Mammary microvascular endothelial cell (primary cell): ENCODE results near the gene HOXC13. TPM values are rescaled to one million over a fixed set of nuclear protein-coding genes. Genes with fewer than 3 reads are reported as not detected.

Experiments used
- total RNA-seq: library from RNA; depleted of rRNA; stranded (reverse); fragments of >200 nt; gene quantifications from 2 replicates; pipeline ENCODE4 v1.2.3, GENCODE V29; 2015

HOXC13 gene, protein sequence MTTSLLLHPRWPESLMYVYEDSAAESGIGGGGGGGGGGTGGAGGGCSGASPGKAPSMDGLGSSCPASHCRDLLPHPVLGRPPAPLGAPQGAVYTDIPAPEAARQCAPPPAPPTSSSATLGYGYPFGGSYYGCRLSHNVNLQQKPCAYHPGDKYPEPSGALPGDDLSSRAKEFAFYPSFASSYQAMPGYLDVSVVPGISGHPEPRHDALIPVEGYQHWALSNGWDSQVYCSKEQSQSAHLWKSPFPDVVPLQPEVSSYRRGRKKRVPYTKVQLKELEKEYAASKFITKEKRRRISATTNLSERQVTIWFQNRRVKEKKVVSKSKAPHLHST
- not detected in 2 replicates for total RNA-seq

GRCh38 chr12:53938326-53939140, at the start of gene HOXC13:
Gene HOXC13, plus strand, starts transcription at chr12:53938831. Its CDS starts 76 bp downstream, at chr12:53938907.

DNA sequence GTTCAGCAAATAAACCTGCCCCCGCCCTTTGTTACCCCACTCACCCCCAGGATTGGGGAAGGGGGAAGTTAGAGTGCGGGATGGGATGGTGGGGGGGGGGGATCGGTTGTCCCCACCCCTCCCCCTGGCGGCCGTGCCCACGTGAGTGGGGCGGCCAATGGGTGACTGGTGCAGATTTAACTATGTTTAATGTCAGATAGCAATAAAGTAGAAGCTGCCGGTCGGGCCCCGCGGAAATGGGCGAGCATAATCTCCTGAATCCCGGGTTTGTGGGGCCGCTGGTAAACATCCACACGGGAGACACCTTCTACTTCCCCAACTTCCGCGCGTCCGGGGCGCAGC, 16.0 kb downstream of the HOXC13 start, which contains the start of gene HOXC12:
Gene HOXC12 (plus strand): TSS at position 210 of the 342 bp plus-strand sequence. CDS start 27 bp downstream, at position 237.

GRCh38 chr12:53972722-53973235, 34.1 kb downstream of the HOXC13 start, which contains the start of gene HOXC11:
Gene HOXC11, plus strand, starts transcription at chr12:53973126. Its CDS starts 116 bp downstream, at chr12:53973242.

GRCh38 chr12:53974084-53975063, 35.7 kb downstream of the HOXC13 start, which contains the start of gene HOTAIR:
Gene HOTAIR, minus strand, starts transcription at chr12:53974954.

DNA sequence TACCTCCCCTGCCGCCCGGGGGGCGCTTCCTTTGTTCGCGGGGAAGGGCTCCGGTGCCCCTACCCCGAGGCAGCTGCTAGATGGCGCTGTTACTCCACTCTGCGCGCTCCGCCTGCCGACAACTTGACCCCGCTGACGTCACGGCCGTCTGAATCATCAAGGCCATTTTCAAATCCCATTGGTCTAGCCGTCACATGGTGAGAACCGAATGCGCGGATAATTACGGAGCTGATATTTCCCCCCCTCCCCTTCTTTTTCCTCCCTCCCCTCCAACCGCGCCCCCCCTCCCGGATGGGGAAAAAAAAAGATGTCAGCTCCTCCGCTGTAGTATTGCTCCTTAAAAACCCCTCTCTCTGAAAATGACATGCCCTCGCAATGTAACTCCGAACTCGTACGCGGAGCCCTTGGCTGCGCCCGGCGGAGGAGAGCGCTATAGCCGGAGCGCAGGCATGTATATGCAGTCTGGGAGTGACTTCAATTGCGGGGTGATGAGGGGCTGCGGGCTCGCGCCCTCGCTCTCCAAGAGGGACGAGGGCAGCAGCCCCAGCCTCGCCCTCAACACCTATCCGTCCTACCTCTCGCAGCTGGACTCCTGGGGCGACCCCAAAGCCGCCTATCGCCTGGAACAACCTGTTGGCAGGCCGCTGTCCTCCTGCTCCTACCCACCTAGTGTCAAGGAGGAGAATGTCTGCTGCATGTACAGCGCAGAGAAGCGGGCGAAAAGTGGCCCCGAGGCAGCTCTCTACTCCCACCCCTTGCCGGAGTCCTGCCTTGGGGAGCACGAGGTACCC, 46.5 kb downstream of the HOXC13 start, which contains the start of gene HOXC10:
Gene HOXC10 (plus strand): TSS at position 246 of the 791 bp plus-strand sequence. CDS start 114 bp downstream, at position 360.

Other genes starting within 250 kb of the HOXC13 start
- 32.6 and 45.5 TPM in 2 replicates for gene CALCOCO1, start 211.4 kb upstream of the HOXC13 start, total RNA-seq
- gene CISTR, start 186.9 kb upstream of the HOXC13 start, total RNA-seq: not detected in 2 replicates
- not detected in 2 replicates for gene HOXC12, start 16.1 kb downstream of the HOXC13 start, total RNA-seq
- gene HOXC11, start 34.3 kb downstream of the HOXC13 start, total RNA-seq: not detected in 2 replicates
- gene HOTAIR, start 36.1 kb downstream of the HOXC13 start, total RNA-seq: not detected in 2 replicates
- gene HOXC10, start 46.3 kb downstream of the HOXC13 start, total RNA-seq: not detected in 2 replicates
- gene HOXC9, start 61.3 kb downstream of the HOXC13 start, total RNA-seq: not detected in 2 replicates
- not detected in 2 replicates for gene HOXC8, start 70.2 kb downstream of the HOXC13 start, total RNA-seq
- gene HOXC6, start 89.6 kb downstream of the HOXC13 start, total RNA-seq: not detected in 2 replicates
- not detected in 2 replicates for gene HOXC5, start 94.2 kb downstream of the HOXC13 start, total RNA-seq
- not detected in 2 replicates for gene HOXC4, start 115.0 kb downstream of the HOXC13 start, total RNA-seq